ENCODE results near the gene ADAM17.
"Not testable (repeated sequence)": the region's sequence is repeated elsewhere in the genome, so short reads cannot be mapped to it uniquely, and the experiment has no call there.

The ADAM17 gene

DNA sequence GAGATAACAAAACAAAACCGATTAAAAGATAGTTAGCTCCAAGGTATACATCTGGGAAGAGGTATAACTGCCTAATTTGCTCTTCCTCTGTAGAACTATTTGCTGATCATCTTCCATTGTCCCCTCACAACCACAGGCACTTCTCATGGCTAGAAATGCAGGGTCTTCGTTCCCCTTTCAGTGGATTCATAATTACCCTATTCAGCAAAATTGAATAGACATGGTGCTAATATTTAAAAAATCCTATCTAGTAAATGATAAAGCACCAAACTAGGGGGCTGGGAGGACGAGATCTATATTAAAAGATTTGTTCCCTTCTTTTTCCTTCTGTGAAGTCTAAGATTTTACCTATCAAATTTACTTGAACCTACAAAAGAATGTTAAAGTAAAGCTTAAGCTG lies 30.8 kb upstream of the ADAM17 start:
- Histone ChIP-seq H3K4me3 (ENCODE audit: low read depth in 1 of 2, low read length in 2 of 2) (no peak overlapping the region), H3K4me1 (ENCODE audit: control insufficient read depth in 1 of 2, insufficient read depth in 2 of 2, low read length in 2 of 2) (no peaks in the 10 kb centered on the region), H3K9me3 (ENCODE audit: control insufficient read depth in 1 of 2, low read length in 2 of 2) (no peaks in the 10 kb centered on the region), H3K36me3 (ENCODE audit: control insufficient read depth in 1 of 2, insufficient read depth in 2 of 2, low read length in 2 of 2) (peaks cover 19 to 38% of the 10 kb centered on the region in 2 donors), H3K27ac (ENCODE audit: low read length) (no peak overlapping the region), H3K27me3 (ENCODE audit: low read depth, low read length) (no peaks in the 10 kb centered on the region)

DNA sequence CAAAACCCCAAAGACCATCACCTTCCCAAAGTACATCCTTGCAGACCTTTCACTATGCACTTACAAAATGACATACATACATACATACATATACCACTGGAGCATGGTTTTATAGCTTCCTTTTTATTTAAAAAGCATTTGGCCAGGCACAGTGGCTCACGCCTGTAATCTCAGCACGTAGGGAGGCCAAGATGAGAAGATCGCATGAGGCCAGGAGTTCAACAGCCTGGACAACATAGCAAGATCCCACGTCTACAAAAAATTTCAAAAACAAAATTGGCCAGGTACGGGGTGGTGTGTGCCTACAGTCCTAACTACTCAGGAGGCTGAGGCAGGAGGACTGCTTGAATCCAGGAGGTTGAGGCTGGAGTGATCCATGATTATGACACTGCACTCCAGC lies 29.9 kb upstream of the ADAM17 start:
- no peaks in the 10 kb centered on the region for H3K27me3 ChIP-seq (ENCODE audit: low read depth, low read length)
- no peak overlapping the region for H3K27ac ChIP-seq (ENCODE audit: low read length)
- no peak overlapping the region for H3K4me3 ChIP-seq (ENCODE audit: low read depth in 1 of 2, low read length in 2 of 2)
- H3K36me3 ChIP-seq (ENCODE audit: control insufficient read depth in 1 of 2, insufficient read depth in 2 of 2, low read length in 2 of 2) = peaks cover 19 to 34% of the 10 kb centered on the region in 2 donors
- no peaks in the 10 kb centered on the region for H3K9me3 ChIP-seq (ENCODE audit: control insufficient read depth in 1 of 2, low read length in 2 of 2)
- H3K4me1 ChIP-seq (ENCODE audit: control insufficient read depth in 1 of 2, insufficient read depth in 2 of 2, low read length in 2 of 2) = no peaks in the 10 kb centered on the region

DNA sequence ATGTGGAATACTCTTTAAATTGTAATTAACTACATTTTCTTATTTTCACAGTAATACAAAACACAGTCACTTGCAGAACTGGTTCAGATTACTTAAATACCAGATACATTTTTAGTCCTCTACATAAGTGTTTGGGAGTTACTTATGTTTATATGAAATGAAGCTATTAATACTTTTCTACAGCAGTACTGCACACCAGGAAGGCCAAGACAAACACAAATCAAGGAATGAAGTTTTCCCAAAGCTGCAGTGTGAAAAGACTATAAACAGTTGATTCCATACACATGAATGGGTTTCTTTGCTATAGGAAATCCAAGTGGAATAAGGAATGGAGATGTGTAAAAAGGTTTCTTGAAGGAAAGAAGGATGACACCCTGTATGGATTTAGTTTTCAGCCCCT lies 29.3 kb upstream of the ADAM17 start:
- H3K4me1 ChIP-seq (ENCODE audit: control insufficient read depth in 1 of 2, insufficient read depth in 2 of 2, low read length in 2 of 2); H3K9me3 ChIP-seq (ENCODE audit: control insufficient read depth in 1 of 2, low read length in 2 of 2); H3K27ac ChIP-seq (ENCODE audit: low read length); H3K27me3 ChIP-seq (ENCODE audit: low read depth, low read length); H3K4me3 ChIP-seq (ENCODE audit: low read depth in 1 of 2, low read length in 2 of 2): not testable (repeated sequence)
- H3K36me3 ChIP-seq (ENCODE audit: control insufficient read depth in 1 of 2, insufficient read depth in 2 of 2, low read length in 2 of 2) = peaks cover 19 to 28% of the 10 kb centered on the region in 2 donors

DNA sequence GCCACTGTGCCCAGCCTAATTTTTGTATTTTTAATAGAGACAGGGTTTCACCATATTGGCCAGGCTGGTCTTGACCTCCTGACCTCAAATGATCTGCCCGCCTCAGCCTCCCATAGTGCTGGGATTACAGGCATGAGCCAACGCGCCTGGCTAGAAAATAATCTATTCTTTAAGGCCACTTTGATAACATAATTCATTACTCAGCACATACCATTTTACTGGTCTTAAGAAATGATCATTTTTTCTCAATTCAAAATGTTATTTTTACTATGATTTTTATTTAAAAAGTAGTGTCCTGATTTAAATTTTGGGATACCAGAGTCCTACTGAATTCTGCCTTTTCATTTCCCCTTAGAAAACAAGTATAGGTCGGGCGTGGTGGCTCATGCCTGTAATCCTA lies 27.0 kb upstream of the ADAM17 start:
- no peak overlapping the region for H3K4me3 ChIP-seq (ENCODE audit: low read depth in 1 of 2, low read length in 2 of 2)
- peaks cover 19 to 20% of the 10 kb centered on the region in 2 donors for H3K36me3 ChIP-seq (ENCODE audit: control insufficient read depth in 1 of 2, insufficient read depth in 2 of 2, low read length in 2 of 2)
- no peak overlapping the region for H3K27ac ChIP-seq (ENCODE audit: low read length)
- peaks cover 0 to 4% of the 10 kb centered on the region in 2 donors for H3K4me1 ChIP-seq (ENCODE audit: control insufficient read depth in 1 of 2, insufficient read depth in 2 of 2, low read length in 2 of 2)
- H3K27me3 ChIP-seq (ENCODE audit: low read depth, low read length) = no peaks in the 10 kb centered on the region
- no peaks in the 10 kb centered on the region for H3K9me3 ChIP-seq (ENCODE audit: control insufficient read depth in 1 of 2, low read length in 2 of 2)

DNA sequence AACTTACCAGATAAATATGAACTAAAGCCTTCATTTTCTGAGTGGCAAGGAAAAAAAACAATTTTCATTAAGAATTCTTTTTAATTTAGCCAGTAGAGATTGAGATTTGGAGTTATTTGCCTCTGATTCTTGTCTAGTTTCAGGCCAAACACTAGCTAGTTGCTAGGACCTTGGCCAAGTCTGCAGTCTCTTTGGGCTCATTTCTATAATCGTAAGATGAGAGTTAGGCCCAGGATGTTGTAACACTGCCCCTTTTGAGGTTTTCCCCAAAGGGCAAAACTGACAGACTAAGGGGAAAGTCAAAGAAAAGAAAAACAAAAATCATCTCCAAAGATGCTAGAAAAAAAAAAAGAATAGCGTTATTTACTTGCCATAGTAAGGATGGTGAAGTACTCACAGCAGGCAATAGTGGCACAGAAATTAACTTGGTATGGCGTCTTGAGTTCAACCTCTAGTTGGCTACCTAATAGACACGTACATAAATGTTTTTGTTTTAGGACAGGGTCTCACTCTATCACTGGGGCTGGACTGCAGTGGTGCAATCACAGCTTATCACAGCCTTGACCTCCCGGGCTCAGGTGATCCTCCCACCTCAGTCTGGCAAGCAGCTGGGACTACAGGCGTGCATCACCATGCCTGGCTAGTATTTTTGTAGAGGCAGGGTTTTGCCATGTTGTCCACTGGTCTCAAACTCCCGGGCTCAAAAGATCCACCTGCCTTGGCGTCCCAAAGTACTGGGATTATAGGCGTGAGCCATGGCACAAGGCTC lies 23.0 kb upstream of the ADAM17 start:
- Histone ChIP-seq H3K27ac (ENCODE audit: low read length) (no peak overlapping the region), H3K4me3 (ENCODE audit: low read depth in 1 of 2, low read length in 2 of 2) (no peak overlapping the region), H3K27me3 (ENCODE audit: low read depth, low read length) (no peaks in the 10 kb centered on the region), H3K36me3 (ENCODE audit: control insufficient read depth in 1 of 2, insufficient read depth in 2 of 2, low read length in 2 of 2) (peaks cover 0 to 5% of the 10 kb centered on the region in 2 donors), H3K9me3 (ENCODE audit: control insufficient read depth in 1 of 2, low read length in 2 of 2) (no peaks in the 10 kb centered on the region), H3K4me1 (ENCODE audit: control insufficient read depth in 1 of 2, insufficient read depth in 2 of 2, low read length in 2 of 2) (peaks cover 0 to 4% of the 10 kb centered on the region in 2 donors)

DNA sequence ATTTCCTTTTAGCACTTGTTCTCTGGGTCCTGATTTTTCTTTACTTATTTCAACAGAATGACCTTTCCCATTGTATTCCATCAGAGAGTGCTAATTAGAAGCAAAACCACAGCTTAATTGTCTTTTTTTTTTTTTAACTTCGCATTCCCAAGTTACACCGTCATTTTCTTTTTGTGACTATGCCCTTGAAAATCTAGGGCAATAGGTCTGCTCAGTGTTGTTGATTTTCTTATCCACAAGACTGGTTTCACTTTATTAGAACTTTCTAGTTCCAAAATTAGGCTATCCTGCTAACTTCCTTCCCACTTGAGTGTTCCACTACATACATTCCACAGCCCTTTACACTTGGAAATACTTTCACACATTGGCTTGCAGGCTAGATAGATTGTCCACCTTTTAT lies 18.7 kb upstream of the ADAM17 start:
- no peaks in the 10 kb centered on the region for H3K36me3 ChIP-seq (ENCODE audit: control insufficient read depth in 1 of 2, insufficient read depth in 2 of 2, low read length in 2 of 2)
- H3K9me3 ChIP-seq (ENCODE audit: control insufficient read depth in 1 of 2, low read length in 2 of 2) = no peaks in the 10 kb centered on the region
- peak overlapping the region; percentile 35 for H3K27ac ChIP-seq (ENCODE audit: low read length)
- H3K4me3 ChIP-seq (ENCODE audit: low read depth in 1 of 2, low read length in 2 of 2) = no peak overlapping the region
- no peaks in the 10 kb centered on the region for H3K27me3 ChIP-seq (ENCODE audit: low read depth, low read length)
- peaks cover 0 to 4% of the 10 kb centered on the region in 2 donors for H3K4me1 ChIP-seq (ENCODE audit: control insufficient read depth in 1 of 2, insufficient read depth in 2 of 2, low read length in 2 of 2)

DNA sequence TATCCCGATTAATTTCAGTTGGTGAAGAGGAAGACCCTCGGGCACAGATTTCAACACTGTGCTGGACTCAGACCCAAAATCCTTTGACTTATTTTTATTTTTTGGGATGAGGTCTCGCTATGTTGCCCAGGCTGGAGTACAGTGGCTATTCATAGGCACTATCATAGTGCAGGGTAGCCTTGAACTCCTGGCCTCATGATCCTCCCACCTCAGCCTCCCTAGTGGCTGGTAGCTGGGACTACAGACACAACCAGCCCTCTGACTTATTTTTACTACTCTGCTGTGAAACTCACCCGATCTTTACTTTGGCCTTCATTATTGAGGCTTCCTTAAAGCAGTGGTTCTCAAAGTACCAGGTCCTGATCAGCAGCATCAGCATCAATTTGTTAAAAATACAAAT lies 18.2 kb upstream of the ADAM17 start:
- Histone ChIP-seq H3K4me3 (ENCODE audit: low read depth in 1 of 2, low read length in 2 of 2) (no peak overlapping the region), H3K27ac (ENCODE audit: low read length) (peak overlapping the region; percentile 35), H3K9me3 (ENCODE audit: control insufficient read depth in 1 of 2, low read length in 2 of 2) (no peaks in the 10 kb centered on the region), H3K4me1 (ENCODE audit: control insufficient read depth in 1 of 2, insufficient read depth in 2 of 2, low read length in 2 of 2) (peaks cover 0 to 4% of the 10 kb centered on the region in 2 donors), H3K36me3 (ENCODE audit: control insufficient read depth in 1 of 2, insufficient read depth in 2 of 2, low read length in 2 of 2) (no peaks in the 10 kb centered on the region), H3K27me3 (ENCODE audit: low read depth, low read length) (no peaks in the 10 kb centered on the region)

DNA sequence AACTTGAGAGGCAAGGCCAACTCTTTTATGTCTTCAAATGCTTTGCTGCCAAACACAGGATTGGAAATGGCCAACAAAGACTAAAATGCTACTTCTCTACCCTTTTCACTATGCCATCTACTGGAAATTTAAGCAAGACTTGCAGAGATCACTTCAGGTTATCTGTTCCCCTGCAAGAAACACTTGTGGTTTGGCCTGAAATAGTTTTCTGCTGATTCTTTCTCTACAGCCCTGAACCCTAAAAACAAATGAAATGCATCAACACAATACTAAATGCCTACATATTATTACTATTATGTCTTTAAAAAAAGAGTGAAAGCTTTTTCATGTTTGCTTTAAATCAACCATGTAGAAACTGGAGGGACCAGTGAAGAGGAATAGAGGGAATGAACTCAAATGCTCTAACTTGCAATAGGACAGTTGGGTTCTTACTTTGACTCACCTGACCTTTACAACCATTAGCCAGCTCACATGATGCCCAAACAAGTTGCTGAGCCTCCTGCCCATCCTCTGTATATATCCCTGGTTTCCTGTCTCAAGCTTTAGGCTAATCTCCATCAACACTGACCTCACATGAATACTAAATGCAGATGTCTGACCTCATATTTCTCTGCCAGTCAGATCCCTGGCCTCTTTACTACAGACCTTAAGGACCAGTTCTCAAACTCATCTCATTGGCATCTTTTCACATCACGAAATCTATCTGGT lies 17.5 kb upstream of the ADAM17 start:
- Histone ChIP-seq H3K9me3 (ENCODE audit: control insufficient read depth in 1 of 2, low read length in 2 of 2) (no peaks in the 10 kb centered on the region), H3K27me3 (ENCODE audit: low read depth, low read length) (no peaks in the 10 kb centered on the region), H3K4me1 (ENCODE audit: control insufficient read depth in 1 of 2, insufficient read depth in 2 of 2, low read length in 2 of 2) (peaks cover 0 to 1% of the 10 kb centered on the region in 2 donors), H3K36me3 (ENCODE audit: control insufficient read depth in 1 of 2, insufficient read depth in 2 of 2, low read length in 2 of 2) (no peaks in the 10 kb centered on the region), H3K27ac (ENCODE audit: low read length) (no peak overlapping the region), H3K4me3 (ENCODE audit: low read depth in 1 of 2, low read length in 2 of 2) (no peak overlapping the region)

DNA sequence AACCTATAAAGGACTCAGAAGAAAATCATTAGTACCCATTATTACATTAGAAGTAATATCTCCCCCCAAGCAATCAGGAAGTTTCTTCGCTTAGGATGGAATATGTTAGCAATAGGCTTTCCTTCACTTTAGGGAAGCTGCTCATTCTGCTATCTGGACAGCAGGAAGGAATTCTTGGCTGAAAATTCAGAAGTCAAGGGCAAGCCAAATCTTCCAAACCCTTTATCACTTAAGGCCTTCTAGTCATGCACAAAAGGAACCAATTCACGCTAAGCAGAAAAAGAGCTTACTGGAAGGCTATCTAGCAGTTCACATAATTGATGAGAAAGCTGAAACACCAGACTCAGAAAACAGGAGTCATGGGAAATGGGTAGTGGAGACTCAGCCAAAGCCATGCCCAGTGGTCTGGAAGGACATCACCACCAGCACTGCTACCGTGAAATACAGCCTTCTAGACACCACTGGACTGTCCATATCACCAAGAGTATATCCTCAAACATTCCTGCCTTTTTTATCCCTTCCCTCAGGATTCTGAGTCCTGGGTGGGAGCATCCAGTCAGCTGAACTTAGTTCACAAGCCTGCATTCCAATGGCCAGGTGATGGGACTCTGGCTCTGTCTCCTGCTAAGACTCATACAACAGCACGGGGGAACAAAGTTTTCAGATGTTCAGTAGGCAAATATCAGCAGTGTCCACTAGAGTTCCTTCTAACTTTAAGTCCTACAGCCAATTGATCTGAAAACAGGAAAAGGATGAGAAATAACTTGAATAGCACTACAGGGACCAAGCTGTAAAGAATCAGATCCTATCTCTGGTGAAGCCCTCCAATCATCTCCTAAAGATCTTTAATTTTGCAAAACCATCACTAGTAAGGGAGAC lies 14.8 kb upstream of the ADAM17 start:
- no peaks in the 10 kb centered on the region for H3K9me3 ChIP-seq (ENCODE audit: control insufficient read depth in 1 of 2, low read length in 2 of 2)
- H3K4me3 ChIP-seq (ENCODE audit: low read depth in 1 of 2, low read length in 2 of 2) = no peak overlapping the region
- no peaks in the 10 kb centered on the region for H3K27me3 ChIP-seq (ENCODE audit: low read depth, low read length)
- H3K27ac ChIP-seq (ENCODE audit: low read length) = no peak overlapping the region
- H3K36me3 ChIP-seq (ENCODE audit: control insufficient read depth in 1 of 2, insufficient read depth in 2 of 2, low read length in 2 of 2) = no peaks in the 10 kb centered on the region
- no peaks in the 10 kb centered on the region for H3K4me1 ChIP-seq (ENCODE audit: control insufficient read depth in 1 of 2, insufficient read depth in 2 of 2, low read length in 2 of 2)

DNA sequence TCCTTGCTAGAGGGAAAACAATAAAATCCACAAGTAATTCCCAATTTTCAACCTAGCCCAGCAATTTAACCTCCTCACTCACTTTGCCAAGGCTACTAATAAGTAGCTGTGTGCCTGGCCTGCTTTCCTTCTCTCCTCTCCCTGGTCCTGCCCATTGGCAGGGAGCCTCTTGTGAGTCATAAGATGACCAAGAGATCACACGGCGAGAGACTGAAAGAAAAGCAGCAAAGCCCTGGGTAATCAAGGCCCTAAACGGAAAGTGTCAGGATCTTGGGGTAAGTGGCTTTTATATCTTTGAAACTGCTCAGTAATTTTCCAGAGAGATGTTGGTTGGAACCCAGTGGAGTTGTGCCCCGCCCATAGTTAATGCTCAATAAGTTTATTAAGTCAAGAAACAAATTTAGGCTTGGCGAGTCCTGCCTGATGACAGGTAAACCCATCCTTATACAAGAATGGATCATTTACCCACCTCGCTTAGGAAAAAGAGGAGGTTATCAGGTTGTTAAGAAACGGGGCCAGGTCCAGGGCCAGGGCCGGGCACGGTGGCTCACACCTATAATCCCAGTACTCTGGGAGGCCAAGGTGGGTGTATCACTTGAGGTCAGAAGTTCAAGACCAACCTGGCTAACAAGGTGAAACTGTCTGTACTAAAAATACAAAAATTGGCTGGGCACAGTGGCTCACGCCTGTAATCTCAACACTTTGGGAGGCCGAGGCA lies 10.0 kb upstream of the ADAM17 start:
- no peak overlapping the region for H3K4me3 ChIP-seq (ENCODE audit: low read depth in 1 of 2, low read length in 2 of 2)
- H3K27me3 ChIP-seq (ENCODE audit: low read depth, low read length) = no peaks in the 10 kb centered on the region
- H3K9me3 ChIP-seq (ENCODE audit: control insufficient read depth in 1 of 2, low read length in 2 of 2) = no peaks in the 10 kb centered on the region
- peak overlapping the region; percentile 36 for H3K27ac ChIP-seq (ENCODE audit: low read length)
- no peaks in the 10 kb centered on the region for H3K4me1 ChIP-seq (ENCODE audit: control insufficient read depth in 1 of 2, insufficient read depth in 2 of 2, low read length in 2 of 2)
- H3K36me3 ChIP-seq (ENCODE audit: control insufficient read depth in 1 of 2, insufficient read depth in 2 of 2, low read length in 2 of 2) = no peaks in the 10 kb centered on the region

DNA sequence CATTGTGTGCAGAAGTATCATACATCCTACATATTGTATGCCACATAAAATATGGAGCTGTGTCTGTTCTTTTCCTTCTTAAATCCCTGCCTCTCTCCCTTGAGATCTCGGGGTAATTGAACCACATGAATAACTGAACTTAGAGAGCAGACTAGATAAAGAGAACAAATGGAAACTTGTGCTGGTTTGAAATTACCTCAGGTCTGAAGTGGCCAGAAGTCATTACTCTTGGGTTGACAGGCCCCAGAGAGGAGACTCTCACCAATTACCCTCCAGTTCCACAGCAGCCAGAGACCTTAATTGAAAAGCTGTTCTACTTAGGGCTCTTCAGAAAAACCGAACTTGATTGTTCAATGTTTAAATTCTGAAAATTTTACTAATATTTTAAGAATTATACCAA lies 5.0 kb upstream of the ADAM17 start:
- no peak overlapping the region for H3K4me3 ChIP-seq (ENCODE audit: low read depth in 1 of 2, low read length in 2 of 2)
- no peaks in the 10 kb centered on the region for H3K9me3 ChIP-seq (ENCODE audit: control insufficient read depth in 1 of 2, low read length in 2 of 2)
- no peak overlapping the region for H3K27ac ChIP-seq (ENCODE audit: low read length)
- H3K27me3 ChIP-seq (ENCODE audit: low read depth, low read length) = no peaks in the 10 kb centered on the region
- H3K4me1 ChIP-seq (ENCODE audit: control insufficient read depth in 1 of 2, insufficient read depth in 2 of 2, low read length in 2 of 2) = peaks cover 0 to 7% of the 10 kb centered on the region in 2 donors
- H3K36me3 ChIP-seq (ENCODE audit: control insufficient read depth in 1 of 2, insufficient read depth in 2 of 2, low read length in 2 of 2) = no peaks in the 10 kb centered on the region

All from muscle layer of duodenum (tissue), 2 donors.